GM10248 (cell line): ENCODE data around the gene TM4SF4.

Experiments
- CTCF ChIA-PET: fragments of 300-600 bp; sonication (Branson Sonifier 250); formaldehyde crosslinking; extraction: SDS; loops from one replicate; lab custom pipeline; 2021; ENCODE audit warnings: antibody characterized with exemption; lab: Yijun Ruan, JAX
- POLR2A ChIA-PET: fragments of 350-650 bp; sonication (Branson Sonifier 250); formaldehyde crosslinking; extraction: SDS; loops from one replicate; lab custom pipeline; 2020; ENCODE audit warnings: antibody characterized with exemption; lab: Yijun Ruan, JAX
- DNase-seq: peaks from one replicate; pipeline ENCODE4 v3.0.0; 2012; ENCODE audit errors: extremely low spot score
- TF ChIP-seq, protein P1 (sequence below): IDR thresholded peaks from 2 replicates; pipeline ENCODE4 v1.5.1; 2012; ENCODE audit warnings: mild to moderate bottlenecking, low read depth; ENCODE audit errors: extremely low read depth, missing control alignments, control extremely low read depth

TM4SF4 gene

DNA sequence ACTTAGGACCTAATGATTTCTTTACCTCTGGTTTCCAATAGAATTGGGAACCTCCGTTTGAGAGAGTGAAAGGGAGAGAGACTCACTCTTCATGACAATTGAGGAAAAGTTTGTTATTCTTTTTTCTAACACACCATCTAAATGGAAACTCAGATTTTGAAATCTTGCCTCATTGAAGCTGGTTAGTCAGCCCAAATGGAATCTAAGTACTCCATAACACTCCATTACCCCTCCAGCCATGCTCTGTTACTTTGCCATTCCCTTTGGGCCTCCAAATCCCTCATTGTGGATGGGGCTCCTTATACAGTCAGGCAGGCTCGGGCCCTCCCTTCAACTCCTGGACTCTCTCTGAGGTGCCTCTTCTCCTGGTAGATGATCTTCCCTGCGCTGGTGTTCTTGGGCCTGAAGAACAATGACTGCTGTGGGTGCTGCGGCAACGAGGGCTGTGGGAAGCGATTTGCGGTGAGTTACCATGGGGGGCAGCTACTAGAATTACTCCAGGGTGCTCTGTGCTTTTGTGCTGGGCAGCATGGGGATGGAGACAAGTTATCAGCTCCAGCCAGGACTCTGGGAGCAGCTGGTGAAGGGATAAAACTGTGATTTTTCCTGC lies 1.1 kb downstream of the TM4SF4 start:
- CTCF ChIA-PET, result interaction anchor here (1.0 to 1.5 kb wide), 2 partner anchors 10 to 13 kb away, joined by 3 to 4 read pairs; no protein-coding TSS in a partner anchor
- POLR2A ChIA-PET, result no interaction called here
- no peak for DNase-seq
- TF ChIP-seq, protein P1, sequence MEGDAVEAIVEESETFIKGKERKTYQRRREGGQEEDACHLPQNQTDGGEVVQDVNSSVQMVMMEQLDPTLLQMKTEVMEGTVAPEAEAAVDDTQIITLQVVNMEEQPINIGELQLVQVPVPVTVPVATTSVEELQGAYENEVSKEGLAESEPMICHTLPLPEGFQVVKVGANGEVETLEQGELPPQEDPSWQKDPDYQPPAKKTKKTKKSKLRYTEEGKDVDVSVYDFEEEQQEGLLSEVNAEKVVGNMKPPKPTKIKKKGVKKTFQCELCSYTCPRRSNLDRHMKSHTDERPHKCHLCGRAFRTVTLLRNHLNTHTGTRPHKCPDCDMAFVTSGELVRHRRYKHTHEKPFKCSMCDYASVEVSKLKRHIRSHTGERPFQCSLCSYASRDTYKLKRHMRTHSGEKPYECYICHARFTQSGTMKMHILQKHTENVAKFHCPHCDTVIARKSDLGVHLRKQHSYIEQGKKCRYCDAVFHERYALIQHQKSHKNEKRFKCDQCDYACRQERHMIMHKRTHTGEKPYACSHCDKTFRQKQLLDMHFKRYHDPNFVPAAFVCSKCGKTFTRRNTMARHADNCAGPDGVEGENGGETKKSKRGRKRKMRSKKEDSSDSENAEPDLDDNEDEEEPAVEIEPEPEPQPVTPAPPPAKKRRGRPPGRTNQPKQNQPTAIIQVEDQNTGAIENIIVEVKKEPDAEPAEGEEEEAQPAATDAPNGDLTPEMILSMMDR, result no peak

DNA sequence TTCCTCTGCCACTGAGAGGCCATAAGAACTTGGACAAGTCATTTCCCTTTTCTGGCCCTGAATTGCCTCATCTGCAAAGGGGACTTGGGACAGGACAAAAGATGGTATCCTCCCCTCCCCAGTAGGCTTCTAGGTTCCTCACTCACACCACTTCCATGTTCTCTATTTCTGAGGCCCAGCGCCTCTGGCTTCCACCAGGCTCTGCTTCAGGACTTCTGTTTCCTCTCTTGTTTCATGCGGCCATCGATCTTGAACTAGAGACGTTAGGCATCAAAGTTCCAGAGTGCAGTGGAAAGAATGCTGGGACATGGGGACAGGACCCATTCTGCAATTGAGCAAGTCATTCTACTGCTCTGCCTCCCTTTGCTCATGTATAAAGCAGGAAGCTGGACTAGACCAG lies 1.7 kb downstream of the TM4SF4 start:
- POLR2A ChIA-PET, result no interaction called here
- TF ChIP-seq, protein P1, result no peak
- CTCF ChIA-PET, result interaction anchor here (1.3 kb wide), 1 partner anchor 120 kb away, joined by 3 read pairs; no protein-coding TSS in a partner anchor
- DNase-seq, result no peak

DNA sequence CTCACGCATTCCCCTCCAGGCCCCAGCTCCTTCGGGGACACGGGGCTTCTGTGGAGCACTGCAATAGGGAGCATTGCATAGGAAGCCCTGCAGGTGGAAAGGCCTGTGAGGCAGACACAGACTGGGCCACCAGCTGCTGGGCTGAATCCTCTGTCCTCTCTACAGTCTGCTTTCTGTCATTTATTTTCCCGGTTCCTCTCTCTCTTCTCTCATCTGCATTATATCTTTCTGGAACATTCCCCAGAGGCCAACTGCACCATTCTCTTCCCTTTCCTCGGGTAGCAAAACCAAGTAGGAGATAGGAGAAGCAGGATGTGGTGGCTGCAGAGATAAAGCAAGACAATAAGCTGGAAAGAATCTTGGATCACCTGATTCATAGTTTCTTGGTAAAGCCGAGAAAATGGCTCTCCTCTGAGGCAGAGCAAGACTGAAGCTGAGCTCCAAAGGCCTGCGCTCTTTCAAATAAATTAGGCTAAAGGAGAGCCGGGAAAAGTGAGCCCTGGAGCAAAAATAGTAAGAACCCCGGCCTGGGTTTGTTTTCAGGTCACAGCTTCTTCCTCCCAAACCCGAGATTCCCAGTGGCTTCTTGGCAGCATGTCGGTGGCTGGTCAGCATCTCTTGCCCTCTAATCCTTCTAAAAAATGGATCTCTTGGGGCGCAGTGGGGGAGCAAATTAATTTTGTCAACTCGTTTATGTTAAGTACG lies 5.3 kb downstream of the TM4SF4 start:
- no peak for DNase-seq
- CTCF ChIA-PET, result interaction anchor here (0.6 to 2.9 kb wide), 22 partner anchors 7 to 1064 kb away, joined by 3 to 13 read pairs (median 3); no protein-coding TSS in a partner anchor
- TF ChIP-seq, protein P1, result no peak
- POLR2A ChIA-PET, result no interaction called here

DNA sequence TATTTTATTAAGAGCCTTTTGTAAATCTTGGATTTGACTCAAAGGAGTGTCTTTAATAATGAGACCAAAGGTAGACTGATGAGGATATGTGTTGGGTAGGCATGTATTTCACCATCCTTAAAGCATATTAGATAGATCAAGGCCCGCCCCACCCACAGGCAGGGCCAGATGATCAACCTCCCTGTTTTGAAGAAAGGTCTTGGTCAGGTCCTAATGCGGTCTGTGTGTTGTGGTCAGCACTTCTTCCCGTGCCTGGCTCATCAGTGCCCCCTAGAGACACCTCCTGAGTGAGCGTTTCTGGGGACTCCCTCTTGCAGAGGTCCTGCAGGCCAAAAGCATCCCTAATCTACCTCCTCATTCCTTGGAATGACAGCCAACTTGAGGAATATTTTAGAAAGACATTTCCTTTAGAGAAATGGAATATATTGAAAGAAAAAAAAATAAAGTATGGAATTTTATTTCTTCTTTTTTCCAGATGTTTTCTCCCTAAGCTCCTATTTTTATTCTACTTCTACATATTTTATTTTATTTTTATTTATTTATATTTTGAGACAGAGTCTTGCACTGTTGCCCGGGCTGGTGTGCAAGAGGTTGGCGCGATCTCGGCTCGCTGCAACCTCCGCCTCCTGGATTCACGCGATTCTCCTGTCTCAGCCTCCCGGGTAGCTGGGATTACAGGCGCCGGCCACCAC lies 6.0 kb downstream of the TM4SF4 start:
- ChIA-PET POLR2A (no interaction called here), CTCF (interaction anchor here (0.7 to 2.9 kb wide), 22 partner anchors 8 to 527 kb away, joined by 3 to 13 read pairs (median 4); no protein-coding TSS in a partner anchor)
- TF ChIP-seq, protein P1, result peak; percentile 91

DNA sequence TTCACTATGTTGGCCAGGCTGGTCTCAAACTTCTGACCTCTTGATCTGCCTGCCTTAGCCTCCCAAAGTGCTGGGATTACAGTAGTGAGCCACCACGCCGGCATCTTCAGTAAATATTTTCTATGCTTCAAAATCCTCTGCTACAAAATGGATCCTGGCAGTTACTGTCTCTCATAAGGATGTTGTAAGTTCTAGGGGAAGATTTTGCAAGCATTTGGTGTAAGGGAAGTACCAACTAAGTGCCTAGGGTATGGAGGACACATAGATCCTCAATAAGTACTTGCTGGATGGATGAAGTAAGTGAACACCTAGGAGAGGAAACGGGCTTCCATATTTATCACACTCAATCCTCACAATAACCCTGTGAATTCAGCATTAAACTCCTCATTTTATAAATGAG lies 6.6 kb downstream of the TM4SF4 start:
- CTCF ChIA-PET, result interaction anchor here (0.7 to 2.9 kb wide), 15 partner anchors 9 to 527 kb away, joined by 3 to 11 read pairs (median 5); no protein-coding TSS in a partner anchor
- POLR2A ChIA-PET, result no interaction called here
- TF ChIP-seq, protein P1, result no peak

More for the DNA sequence above, 6.0 kb downstream of the TM4SF4 start:
- peak; percentile 83 for DNase-seq

DNA sequence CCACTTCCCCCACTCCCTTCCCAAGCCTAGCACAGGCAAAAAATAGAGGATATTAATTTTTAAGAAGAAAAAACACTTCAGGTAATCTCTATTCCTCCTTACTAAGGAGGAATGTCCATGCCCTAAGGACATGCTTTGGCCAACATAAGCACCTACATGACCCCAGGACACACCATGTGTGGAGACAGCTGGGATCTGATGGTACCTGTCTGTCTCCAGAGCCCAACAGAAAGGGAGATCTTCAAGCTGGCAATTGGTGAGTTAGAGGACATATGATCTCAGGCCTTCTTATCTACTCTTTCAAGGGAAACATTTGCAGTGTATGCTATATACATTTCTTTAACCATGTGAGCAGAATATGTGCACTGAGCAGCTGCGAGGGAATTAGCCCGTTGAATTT lies 7.0 kb downstream of the TM4SF4 start:
- TF ChIP-seq, protein P1, result no peak
- ChIA-PET CTCF (interaction anchor here (0.8 to 2.9 kb wide), 13 partner anchors 9 to 528 kb away, joined by 3 to 11 read pairs (median 5); no protein-coding TSS in a partner anchor), POLR2A (no interaction called here)
- no peak for DNase-seq

More for the DNA sequence above, 6.6 kb downstream of the TM4SF4 start:
- DNase-seq, result no peak
